Breast epithelium (tissue), 3 donors: ENCODE measurements around the gene GPT2.

ENCODE experiments used
- POLR2AphosphoS5 ChIP-seq, 3 donors: sonication (generic); formaldehyde crosslinking; IDR thresholded peaks; one replicate each; pipeline ENCODE4 v1.6.1; 2017; ENCODE audit warnings: antibody characterized with exemption in 3 of 3
- TF ChIP-seq, protein P1 (sequence below), 3 donors: fragments of 450-650 bp; IDR thresholded peaks; one replicate each; pipeline ENCODE4 v1.5.1; 2016 to 2017; ENCODE audit warnings: antibody characterized with exemption in 3 of 3, mild to moderate bottlenecking in 3 of 3, moderate library complexity in 3 of 3

DNA sequence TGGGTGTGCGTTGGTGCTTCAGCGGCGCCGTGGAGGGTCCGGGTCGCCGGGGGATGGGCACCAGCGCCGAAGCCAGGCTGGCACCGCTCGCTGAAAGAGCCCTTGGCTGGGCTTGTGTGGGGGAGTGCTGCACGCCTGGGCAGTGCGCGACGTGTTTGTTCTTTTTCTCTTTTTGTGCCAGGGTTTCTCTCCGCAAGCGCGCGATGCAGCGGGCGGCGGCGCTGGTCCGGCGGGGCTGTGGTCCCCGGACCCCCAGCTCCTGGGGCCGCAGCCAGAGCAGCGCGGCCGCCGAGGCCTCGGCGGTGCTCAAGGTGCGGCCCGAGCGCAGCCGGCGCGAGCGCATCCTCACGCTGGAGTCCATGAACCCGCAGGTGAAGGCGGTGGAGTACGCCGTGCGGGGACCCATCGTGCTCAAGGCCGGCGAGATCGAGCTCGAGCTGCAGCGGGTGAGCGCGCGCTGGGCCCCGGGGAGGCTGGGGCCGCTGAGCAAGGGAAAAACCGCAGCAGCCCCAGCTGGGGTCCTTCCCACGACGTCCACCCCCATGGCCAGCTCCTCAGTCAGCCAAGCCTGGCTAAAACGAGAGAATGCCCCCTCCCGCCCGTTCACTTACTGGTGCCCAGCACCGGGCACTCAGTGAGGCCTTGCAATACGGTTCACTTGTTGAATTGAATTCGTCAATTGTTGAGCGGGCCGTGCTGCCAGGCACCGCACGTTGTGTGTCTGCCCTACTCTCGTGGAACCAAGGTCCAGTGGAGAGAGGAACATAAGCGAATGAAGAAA is 541 bp downstream of the GPT2 start:
- TF ChIP-seq, protein P1, sequence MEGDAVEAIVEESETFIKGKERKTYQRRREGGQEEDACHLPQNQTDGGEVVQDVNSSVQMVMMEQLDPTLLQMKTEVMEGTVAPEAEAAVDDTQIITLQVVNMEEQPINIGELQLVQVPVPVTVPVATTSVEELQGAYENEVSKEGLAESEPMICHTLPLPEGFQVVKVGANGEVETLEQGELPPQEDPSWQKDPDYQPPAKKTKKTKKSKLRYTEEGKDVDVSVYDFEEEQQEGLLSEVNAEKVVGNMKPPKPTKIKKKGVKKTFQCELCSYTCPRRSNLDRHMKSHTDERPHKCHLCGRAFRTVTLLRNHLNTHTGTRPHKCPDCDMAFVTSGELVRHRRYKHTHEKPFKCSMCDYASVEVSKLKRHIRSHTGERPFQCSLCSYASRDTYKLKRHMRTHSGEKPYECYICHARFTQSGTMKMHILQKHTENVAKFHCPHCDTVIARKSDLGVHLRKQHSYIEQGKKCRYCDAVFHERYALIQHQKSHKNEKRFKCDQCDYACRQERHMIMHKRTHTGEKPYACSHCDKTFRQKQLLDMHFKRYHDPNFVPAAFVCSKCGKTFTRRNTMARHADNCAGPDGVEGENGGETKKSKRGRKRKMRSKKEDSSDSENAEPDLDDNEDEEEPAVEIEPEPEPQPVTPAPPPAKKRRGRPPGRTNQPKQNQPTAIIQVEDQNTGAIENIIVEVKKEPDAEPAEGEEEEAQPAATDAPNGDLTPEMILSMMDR (IDR thresholded peaks at IDR 0.05): no peak
- TF ChIP-seq POLR2AphosphoS5 (IDR thresholded peaks at IDR 0.05): no peak
